HG03196 (cell line): ENCODE data around the gene SLC2A13.

Source experiments
- ATAC-seq: cut with Tn5 transposase; IDR thresholded peaks from one replicate; pipeline ENCODE4 v1.9.1; 2021; ENCODE audit not compliant: unreplicated experiment

SLC2A13 gene

GRCh38 chr12:40105515-40106201, at the start of gene SLC2A13:
SLC2A13 (minus strand) TSS chr12:40106081; CDS start chr12:40105808, 273 bp downstream.
- peak; percentile 82 for ATAC-seq

GRCh38 chr12:40154381-40154780, 48.5 kb upstream of the SLC2A13 start:
- ATAC-seq = no peak

GRCh38 chr12:40153432-40153831, 47.6 kb upstream of the SLC2A13 start:
- no peak for ATAC-seq

GRCh38 chr12:40152783-40153383, 47.0 kb upstream of the SLC2A13 start:
- ATAC-seq = peak; percentile 47

GRCh38 chr12:40149673-40150260, 43.9 kb upstream of the SLC2A13 start:
- no peak for ATAC-seq

DNA sequence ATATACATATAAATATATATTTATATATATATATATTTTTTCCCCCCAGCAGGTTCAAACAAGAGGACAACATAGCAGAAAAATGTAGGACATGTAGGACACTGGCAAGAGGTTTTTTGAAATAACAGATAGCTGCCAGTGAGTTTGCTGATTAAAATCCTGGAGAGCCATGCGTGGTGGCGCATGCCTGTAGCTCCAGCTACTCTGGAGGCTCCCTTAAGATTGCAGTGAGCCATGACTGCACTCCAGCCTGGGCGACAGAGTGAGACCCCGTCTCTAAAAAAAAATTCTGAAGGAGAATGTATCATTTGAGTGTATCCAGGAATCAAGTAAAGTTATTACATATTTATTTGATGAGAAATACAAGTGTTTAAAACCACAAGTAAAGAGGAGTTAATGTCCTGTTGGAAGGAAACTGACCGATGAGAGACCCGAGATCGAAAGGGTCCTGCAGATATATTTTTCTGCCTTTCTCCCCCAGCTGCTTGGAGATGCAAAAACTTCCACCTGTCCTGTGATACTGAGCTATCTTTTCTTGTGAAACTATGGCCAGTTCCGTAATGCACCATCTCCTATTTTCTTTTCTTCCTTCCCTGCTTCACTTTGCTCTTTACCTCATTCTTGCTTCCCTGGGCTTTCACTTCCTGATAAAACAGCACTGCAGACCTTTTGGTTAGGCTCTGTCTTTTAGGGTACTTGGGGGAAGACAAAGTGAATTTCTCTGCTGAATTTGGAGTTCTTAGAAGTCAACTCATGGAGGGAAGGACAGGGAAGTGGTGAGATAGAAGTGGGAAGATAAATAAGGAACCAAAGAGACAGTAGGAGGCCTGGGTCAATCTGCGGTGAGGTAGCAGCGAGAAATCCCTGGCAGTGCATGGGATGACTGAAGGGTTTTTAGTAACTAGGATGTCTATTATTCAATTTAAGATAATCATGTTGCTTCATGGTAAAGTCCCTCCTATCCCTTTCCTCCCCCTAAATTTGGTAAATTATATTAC, 41.2 kb upstream of the SLC2A13 start:
- ATAC-seq = no peak

DNA sequence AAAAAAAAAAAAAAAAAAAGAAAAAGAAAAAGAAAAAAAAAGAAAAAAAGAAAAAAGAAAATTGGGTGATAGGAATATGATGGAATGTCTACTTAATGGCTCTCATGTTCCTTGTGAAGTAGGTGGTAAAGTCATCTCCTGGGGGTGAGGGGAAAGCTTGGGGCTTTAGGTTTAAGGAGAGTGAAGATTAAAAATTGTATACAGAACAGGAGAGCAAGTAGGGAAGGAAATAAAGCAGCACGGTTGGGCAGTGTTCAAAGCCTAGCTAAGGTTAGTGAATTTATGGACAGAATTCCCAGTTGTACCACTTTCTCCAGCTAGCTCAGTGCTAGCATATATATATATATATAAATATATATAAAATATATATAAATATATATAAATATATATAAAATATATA, 40.0 kb upstream of the SLC2A13 start:
- ATAC-seq = no peak

GRCh38 chr12:40144023-40144422, 38.1 kb upstream of the SLC2A13 start:
- no peak for ATAC-seq

DNA sequence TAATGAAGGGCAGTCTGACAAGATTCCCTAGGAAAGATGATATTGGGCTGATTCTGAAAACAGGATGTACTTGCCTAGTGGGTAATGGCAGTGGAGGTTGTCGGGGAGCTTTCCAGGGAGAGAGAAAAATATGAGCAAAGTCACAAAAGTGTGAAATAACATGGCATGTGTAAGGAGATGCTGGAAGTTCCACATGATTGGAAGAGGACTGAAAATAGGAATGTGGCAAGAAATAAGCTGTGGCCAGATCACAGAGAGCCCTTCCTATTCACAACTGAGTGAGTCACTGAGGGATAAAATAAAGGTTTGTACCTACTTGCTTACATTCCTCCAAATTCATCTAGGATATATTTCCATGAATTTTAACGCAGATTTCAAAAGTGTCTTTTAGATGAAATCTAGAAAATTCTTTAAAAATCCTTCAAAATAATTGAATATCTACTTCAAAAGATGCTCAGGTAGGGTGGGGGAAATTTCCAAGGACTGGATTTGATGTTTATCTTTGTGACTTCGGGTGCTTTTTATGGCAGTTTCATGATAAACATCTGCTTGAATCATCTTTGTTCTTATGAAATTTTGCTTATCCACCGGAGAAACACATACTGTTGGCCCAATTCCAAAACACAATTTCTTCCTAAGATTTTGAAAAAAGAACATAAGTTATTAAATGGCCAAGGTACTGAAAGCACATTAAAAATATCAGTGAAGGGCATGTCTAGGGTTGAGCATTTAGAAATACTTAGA, 36.3 kb upstream of the SLC2A13 start:
- no peak for ATAC-seq

GRCh38 chr12:40138526-40138925, 32.6 kb upstream of the SLC2A13 start:
- no peak for ATAC-seq

- ATAC-seq = peak; percentile 91
Observed at GRCh38 chr12:40137252-40137651, 31.4 kb upstream of the SLC2A13 start.

- no peak for ATAC-seq
Observed at GRCh38 chr12:40127408-40127807, 21.5 kb upstream of the SLC2A13 start.

GRCh38 chr12:40123496-40123895, 17.6 kb upstream of the SLC2A13 start:
- no peak for ATAC-seq

DNA sequence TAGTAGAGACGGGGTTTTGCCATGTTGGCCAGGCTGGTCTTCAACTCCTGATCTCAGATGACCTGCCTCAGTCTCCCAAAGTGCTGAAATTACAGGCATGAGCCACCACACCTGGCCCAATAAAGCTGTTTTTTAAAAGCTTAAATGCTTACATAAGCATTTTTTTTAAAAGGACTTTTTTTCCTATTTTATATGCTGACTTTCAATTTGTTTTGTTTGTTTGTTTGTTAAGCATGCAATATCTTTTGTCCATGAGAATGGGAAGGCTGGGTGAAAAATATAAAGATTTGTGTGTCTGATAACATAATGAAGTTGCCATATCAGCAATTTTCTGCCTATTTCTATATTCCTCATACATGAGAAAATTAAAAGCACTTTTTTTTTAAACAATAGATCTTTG, 17.0 kb upstream of the SLC2A13 start:
- no peak for ATAC-seq

DNA sequence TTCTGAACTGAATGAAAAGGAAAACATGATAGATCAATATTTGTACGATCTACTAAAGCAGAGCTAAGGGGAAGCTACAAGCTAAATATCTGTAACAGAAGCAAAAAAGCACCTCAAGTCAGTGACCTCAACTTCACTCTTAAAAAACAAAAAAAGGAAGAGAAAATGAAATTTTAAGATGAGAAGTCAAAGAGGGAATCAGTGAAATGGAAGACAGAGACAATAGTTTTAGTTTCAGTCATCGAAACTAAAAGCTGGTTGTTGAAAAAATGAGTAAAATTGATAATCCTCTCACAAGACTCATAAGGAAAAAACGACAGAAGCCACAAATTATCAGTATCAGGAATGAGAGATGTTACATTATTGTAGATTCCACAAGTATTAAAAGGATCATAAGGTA, 11.9 kb upstream of the SLC2A13 start:
- ATAC-seq = peak; percentile 87

DNA sequence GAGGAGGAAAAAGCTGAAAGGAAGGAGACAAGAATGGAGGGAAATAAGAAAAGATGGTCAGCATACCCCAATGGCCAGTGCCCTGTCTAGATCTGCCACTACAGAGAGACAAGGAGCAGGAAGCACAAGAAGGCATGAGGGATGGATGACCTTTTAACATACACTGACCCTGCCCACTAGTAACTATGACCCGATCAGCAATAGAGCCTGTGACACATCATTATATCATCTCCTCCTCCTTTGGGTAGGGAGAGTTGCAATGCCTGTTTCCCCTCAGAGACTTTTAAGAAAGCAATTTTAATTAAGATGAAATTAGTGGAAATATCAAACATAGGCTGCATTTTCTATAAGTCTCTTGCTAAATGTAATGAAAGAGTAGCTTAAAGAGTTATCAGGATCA, 4.7 kb upstream of the SLC2A13 start:
- ATAC-seq = no peak

DNA sequence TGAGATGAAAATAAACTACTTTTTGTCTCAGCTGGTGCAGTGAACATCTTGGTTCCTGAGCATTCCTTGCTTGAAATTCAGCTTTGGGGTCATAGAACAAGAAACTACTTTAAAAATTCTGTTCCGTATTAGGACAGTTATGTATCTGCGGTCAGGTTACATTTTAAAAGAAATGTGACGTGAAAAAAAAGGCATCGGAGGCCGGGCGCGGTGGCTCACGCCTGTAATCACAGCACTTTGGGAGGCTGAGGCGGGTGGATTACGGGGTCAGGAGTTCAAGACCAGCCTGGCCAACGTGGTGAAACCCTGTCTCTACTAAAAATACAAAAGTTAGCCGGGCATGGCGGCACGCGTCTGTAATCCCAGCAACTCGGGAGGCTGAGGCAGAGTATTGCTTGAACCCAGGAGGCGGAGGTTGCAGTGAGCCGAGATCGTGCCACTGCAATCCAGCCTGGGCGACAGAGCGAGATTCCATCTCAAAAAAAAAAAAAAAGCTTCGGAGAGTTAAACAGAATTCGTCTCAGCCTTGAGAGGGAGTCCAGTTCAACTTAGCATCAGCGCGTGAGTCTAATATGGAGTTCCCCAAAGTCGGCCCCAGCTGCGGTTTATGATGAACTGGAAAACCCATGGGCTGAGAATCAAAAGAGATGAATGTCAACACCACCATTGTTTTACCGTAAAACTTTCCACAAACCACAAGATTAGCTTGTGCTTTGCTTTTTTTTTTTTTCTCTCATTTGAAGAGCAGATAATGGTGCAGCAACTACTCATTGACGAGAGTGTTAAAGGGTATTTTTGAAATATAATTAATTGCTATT, 2.1 kb upstream of the SLC2A13 start:
- ATAC-seq = no peak

DNA sequence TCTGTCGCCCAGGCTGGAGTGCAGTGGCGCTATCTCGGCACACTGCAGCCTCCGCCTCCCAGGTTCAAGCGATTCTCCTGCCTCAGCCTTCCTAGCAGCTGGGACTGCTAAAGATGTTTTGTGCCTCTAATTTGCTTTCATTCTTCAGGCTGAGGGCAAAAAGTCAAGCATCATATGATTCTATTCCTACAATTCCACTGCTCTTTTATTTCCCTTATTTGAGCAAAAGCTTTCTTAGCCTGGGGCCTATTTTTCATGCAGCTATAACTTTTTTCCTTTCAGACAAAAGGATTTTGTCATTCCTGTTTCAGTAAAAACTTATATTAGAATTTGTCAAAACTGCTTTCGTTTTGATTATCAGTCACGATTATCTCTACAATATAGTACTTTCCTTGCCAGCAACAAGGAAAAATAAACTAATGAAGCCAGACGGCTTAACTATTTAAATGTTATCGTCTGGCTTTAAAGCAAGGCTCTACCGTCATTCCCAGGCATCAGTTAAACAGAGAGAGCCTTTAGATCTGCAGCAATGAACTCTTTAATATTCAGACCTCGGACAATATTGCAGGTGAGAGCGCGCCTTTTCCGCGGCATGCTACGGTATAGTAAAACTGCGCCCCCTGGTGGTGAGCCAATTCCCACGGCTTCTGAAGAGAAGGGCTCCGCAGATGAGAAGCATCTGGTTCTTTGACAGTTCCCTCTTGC, 1.4 kb upstream of the SLC2A13 start:
- ATAC-seq = peak; percentile 32

DNA sequence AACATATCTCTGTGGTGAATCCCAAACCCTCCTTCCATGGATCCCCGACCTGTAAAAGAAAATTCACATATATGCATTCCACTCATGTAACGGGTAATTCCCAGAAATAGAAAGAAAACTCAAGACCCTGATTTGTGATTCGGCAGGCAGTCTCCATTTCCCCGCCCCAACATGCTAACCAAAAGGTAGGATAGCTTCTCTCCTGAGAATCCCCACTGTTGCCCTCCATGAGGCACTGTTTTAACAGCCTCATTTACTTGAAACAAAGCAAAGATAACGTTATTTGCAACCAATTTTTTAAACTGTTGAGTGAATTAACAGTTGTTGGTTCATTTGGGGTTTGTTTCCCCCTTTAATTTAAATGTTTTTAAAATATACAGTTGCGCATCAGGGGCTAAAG, 774 bp upstream of the SLC2A13 start:
- ATAC-seq = no peak
